C4-2B (cell line): Measurements from ENCODE around the gene SPDYE5.

Experiments
- ZFX ChIP-seq: fragments of 450-650 bp; IDR thresholded peaks from 2 replicates; pipeline ENCODE4 v1.6.1; 2017
- TF ChIP-seq, protein P1 (sequence below): fragments of 450-650 bp; conservative IDR thresholded peaks from 2 replicates; pipeline ENCODE4 v1.5.1; 2017; ENCODE audit warnings: mild to moderate bottlenecking

DNA sequence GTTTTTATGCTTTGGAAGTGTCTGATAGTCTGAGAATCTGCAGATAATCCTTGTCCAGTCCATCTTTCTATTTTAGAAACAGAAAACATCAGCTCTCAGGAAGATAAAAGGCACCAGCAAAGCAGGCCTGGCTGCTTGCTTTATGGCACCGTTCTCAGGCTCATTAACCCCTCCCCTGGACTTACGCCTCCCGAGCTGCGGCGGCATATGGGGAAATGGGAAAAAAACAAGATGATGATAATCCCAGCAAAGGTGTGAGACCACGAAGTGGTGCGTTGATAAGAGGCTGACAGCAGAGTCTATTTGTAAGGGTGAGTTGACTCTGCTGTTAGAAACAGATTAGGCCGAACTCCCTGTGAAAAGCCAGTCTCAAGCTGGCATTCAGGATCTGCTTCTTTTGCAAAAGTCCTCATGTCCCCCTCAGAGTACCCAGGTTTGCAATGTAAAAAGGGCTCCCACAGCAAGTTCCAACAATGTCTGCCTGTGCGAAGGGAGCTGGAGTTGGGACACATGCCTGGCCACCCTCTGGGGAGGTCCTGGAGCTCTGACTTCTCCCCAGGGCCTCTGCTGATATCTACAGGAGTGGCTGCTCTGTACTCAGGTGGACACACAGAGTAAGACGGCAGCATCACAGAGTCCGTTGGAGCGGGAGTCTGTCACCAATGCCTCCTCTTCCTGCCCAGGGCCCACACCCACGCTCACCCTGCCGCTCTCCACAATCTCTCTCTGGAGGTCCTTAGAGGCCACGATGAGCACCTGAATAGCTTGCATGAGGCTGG is 54.3 kb downstream of the SPDYE5 start:
- TF ChIP-seq, protein P1, sequence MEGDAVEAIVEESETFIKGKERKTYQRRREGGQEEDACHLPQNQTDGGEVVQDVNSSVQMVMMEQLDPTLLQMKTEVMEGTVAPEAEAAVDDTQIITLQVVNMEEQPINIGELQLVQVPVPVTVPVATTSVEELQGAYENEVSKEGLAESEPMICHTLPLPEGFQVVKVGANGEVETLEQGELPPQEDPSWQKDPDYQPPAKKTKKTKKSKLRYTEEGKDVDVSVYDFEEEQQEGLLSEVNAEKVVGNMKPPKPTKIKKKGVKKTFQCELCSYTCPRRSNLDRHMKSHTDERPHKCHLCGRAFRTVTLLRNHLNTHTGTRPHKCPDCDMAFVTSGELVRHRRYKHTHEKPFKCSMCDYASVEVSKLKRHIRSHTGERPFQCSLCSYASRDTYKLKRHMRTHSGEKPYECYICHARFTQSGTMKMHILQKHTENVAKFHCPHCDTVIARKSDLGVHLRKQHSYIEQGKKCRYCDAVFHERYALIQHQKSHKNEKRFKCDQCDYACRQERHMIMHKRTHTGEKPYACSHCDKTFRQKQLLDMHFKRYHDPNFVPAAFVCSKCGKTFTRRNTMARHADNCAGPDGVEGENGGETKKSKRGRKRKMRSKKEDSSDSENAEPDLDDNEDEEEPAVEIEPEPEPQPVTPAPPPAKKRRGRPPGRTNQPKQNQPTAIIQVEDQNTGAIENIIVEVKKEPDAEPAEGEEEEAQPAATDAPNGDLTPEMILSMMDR = no peak
- no peak for TF ChIP-seq ZFX
